Measurements from ENCODE around the gene TUBB4B. TPM values are rescaled to one million over a fixed set of nuclear protein-coding genes. Genes with fewer than 3 reads are reported as not detected.

The TUBB4B gene
- total RNA-seq (2014; rRNA removed; shearing (Covaris generic)): 607 and 627 TPM in 2 replicates

- peak; percentile 99 for DNase-seq (ENCODE audit: low spot score)
These were observed at the start of gene TUBB4B for GRCh38 chr9:137240841-137241489. TSS of gene TUBB4B (plus strand) at chr9:137241287. CDS start at chr9:137241361, 74 bp downstream.

GRCh38 chr9:137191691-137192447, 49.2 kb upstream of the TUBB4B start:
- DNase-seq (ENCODE audit: low spot score): no peak

GRCh38 chr9:137192448-137192780, 48.7 kb upstream of the TUBB4B start:
- DNase-seq (ENCODE audit: low spot score): no peak

GRCh38 chr9:137192859-137193258, 48.2 kb upstream of the TUBB4B start:
- no peak for DNase-seq (ENCODE audit: low spot score)

GRCh38 chr9:137193771-137194170, 47.3 kb upstream of the TUBB4B start:
- no peak for DNase-seq (ENCODE audit: low spot score)

GRCh38 chr9:137194388-137194787, 46.7 kb upstream of the TUBB4B start:
- no peak for DNase-seq (ENCODE audit: low spot score)

- peak; percentile 55 for DNase-seq (ENCODE audit: low spot score)
These were observed 46.2 kb upstream of the TUBB4B start for GRCh38 chr9:137194909-137195308.

- peak; percentile 92 for DNase-seq (ENCODE audit: low spot score)
These were observed 45.4 kb upstream of the TUBB4B start for GRCh38 chr9:137195525-137196220.

- DNase-seq (ENCODE audit: low spot score): peak; percentile 50
These were observed 42.8 kb upstream of the TUBB4B start for GRCh38 chr9:137198051-137198901.

GRCh38 chr9:137198902-137199283, 42.2 kb upstream of the TUBB4B start:
- DNase-seq (ENCODE audit: low spot score): no peak

GRCh38 chr9:137199411-137200121, 41.5 kb upstream of the TUBB4B start:
- peak; percentile 21 for DNase-seq (ENCODE audit: low spot score)

GRCh38 chr9:137200311-137201204, 40.5 kb upstream of the TUBB4B start, which contains the start of gene TPRN:
TSS of gene TPRN (minus strand) at chr9:137200741. CDS start at chr9:137200711, 30 bp downstream.
- peak; percentile 98 for DNase-seq (ENCODE audit: low spot score)

- no peak for DNase-seq (ENCODE audit: low spot score)
These were observed 39.8 kb upstream of the TUBB4B start for GRCh38 chr9:137201205-137201868.

GRCh38 chr9:137202966-137203365, 38.1 kb upstream of the TUBB4B start:
- no peak for DNase-seq (ENCODE audit: low spot score)

- DNase-seq (ENCODE audit: low spot score): no peak
These were observed 36.4 kb upstream of the TUBB4B start for GRCh38 chr9:137204731-137205125.

- peak; percentile 85 for DNase-seq (ENCODE audit: low spot score)
These were observed 35.7 kb upstream of the TUBB4B start, which contains the start of the genes NDOR1 and TMEM203 for GRCh38 chr9:137205126-137206069. TSS of gene NDOR1 (plus strand) at chr9:137205700. CDS start at chr9:137205778, 78 bp downstream. TSS of gene TMEM203 (minus strand) at chr9:137205648. CDS start at chr9:137205414, 234 bp downstream.

- no peak for DNase-seq (ENCODE audit: low spot score)
These were observed 34.5 kb upstream of the TUBB4B start for GRCh38 chr9:137206602-137207001.

GRCh38 chr9:137211532-137211931, 29.6 kb upstream of the TUBB4B start:
- no peak for DNase-seq (ENCODE audit: low spot score)
